Fibroblast of skin of left biceps (primary cell): ENCODE data around the gene ARHGEF9.
"Not testable (repeated sequence)": the region's sequence is repeated elsewhere in the genome, so short reads cannot be mapped to it uniquely, and the experiment has no call there.

Source experiments
- DNase-seq, 2 experiments: peaks; one replicate each; pipeline ENCODE4 v3.0.0-alpha.2; 2013; ENCODE audit warnings: low read depth in 2 of 2

The ARHGEF9 gene

DNA sequence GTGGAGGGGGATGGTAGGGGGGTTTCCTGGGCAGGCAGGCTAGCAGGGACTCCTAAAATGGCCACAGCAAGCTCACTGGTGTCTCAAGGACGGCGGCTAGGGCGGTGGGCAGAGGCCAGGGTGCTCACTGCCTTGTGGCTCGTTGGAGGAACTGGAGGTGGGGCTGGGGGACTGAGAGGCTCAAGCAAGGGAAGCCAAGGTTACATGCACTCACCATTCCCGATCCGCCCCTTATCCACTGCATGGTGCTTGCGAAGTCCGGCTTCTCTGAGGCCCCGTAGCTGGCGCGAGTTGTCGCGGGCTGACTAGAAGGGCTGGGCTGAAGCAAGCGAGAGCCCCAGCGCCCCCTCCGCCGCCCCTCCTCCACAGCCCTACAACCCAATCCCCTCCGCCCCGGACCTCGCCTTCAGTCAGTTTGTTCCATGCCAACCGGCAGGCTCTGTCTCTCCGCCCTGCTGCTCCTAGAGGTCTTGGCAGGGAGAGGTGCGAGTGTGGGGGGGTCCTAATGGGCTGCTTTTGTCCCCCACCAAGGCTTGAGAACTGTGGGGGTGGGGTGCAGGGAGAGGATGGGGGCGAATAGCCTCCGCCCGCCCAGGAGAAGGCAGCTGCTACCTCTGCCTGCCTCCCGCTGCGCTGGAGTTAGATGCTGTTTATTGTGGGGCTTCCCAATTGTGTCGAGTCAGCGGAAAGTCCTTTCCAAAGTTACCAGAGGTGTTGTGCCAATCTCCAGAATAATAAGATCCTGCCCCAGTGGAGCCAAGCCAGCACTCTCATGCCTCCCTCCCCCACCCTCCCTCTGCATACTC is at the start of gene ARHGEF9:
TSS of gene ARHGEF9 (minus strand) at position 313 of the 806 bp plus-strand sequence. CDS start at position 244, 69 bp downstream.
- DNase-seq: no peak

DNA sequence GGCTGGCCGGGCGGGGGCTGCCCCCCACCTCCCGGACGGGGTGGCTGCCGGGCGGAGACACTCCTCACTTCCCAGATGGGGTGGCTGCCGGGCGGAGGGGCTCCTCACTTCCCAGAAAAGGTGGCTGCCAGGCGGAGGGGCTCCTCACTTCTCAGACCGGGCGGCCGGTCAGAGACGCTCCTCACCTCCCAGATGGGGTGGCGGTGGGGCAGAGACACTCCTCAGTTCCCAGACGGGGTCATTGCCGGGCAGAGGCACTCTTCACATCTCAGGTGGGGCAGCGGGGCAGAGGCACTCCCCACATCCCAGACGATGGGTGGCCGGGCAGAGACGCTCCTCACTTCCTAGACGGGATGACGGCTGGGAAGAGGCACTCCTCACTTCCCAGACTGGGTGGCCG is 40.4 kb upstream of the ARHGEF9 start:
- DNase-seq: not testable (repeated sequence)

DNA sequence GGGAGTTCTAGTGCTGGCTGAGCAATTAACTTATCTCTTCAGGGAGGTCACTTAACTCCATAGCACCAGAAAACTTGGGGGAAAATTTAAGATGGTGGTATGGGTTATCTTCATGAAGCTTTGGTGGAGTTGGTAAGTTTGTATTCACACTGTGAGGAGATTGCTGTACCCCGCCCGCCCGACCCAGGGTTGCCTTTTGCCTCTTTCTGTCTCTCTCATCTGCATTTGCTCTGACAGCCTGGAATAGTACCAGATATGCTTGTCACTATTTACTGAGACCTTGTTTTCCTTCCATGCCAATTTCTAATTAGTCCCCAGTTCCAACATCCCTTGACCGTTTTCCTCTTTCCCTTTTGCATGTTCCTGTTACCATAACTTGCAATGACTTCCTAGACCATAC is 33.1 kb upstream of the ARHGEF9 start:
- no peak for DNase-seq

DNA sequence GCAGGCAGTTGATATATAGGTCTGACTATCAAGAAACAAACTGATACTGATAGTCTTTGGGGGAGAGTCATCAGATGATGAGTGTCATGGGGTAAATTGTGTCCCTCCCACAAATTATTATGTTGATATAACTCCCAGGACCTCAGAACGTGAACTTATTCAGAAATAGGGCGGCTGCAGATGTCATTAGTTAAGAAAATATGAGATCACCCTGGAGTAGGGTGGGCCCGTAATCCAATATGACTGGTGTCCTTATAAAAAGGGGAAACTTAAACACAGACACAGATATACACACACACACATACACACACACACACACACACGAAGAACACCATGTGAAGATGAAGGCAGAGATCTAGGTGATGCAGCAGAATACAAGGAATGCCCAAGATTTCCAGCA is 32.7 kb upstream of the ARHGEF9 start:
- DNase-seq: no peak

DNA sequence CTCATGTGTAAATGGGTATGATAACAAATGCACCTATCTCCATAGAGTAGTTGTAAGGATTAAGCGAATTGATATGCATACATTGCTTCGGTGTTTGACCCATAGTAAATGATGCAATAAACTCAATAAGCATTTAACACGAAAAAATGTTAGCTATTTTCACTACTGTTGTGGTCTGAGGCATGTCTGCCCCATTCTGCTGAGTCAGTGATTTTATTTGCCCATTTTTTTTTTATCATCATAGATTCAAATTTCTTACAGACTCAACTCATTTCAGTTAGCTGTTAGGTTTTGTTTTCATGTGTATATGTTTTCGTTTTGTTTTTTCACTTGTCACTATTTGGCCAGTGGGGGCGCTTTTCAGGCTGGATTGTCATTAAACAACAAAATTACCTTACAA is 27.8 kb upstream of the ARHGEF9 start:
- no peak for DNase-seq

DNA sequence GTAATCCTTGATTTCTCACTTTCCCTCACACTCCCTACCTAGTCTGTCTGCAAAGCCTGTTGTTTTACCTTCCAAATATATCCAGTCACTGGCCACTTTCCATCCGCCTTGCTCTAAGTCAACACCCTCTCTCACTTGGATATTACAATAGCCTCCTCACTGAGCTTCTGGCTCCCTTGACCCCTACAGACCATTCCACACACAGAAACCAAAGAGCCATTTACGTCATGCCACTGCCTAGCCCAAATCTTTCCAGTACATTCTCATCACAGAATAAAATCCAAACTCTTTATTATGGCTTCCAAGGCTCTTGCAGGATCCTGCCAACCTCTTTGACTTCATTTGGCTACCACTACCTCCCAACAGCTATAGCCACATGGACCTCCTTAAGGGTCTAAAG is 25.7 kb upstream of the ARHGEF9 start:
- no peak for DNase-seq

DNA sequence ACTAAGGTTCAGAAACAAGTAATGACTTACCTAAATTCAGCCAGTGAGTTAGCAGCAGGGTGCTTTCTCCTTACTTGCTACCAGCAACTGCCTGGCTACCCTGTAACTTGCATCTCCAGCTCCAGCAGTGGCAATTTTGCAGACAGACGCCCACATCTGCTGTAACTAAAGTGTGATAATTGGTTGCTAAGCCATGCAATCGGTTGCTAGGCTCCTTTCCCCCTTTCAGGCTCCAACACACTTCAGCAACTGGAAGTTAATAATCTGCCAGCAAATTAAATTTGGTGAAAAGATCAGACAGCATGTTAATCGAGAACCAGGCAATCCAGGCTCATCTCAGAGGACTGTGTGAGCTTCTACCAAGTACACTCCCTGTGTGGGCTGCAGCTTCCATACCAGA is 24.2 kb upstream of the ARHGEF9 start:
- no peak for DNase-seq

DNA sequence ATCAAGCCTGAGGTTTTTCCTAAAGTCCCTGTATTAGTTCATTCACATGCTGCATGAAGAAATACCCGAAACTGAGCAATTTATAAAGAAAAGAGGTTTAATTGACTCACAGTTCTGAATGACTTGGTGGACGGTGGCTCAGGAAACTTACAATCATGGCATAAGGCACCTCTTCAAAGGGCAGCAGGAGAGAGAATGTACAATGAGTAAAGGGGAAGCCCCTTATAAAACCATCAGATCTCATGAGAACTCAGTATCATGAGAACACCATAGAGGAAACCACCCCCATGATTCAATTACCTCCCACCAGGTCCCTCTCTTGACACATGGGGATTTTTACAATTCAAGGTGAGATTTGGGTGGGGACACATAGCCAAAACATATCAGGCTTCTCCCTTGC is 10.4 kb upstream of the ARHGEF9 start:
- not testable (repeated sequence) for DNase-seq

DNA sequence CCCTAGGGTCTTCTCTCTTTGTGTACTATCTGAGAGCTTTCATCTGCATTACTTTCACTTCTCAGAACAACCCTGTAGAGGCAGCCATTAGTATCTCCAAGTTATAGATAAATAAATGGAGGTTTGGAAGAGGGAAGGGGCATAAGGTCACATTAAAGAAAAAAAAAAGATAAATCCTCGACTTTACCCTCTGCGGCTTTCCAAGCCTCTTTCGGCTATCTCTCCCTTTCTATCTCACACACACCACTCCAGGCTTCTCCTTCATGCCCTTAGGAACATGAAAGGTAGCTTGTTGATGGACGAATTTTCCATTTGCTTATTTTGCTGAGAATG is 660 bp upstream of the ARHGEF9 start:
- no peak for DNase-seq

DNA sequence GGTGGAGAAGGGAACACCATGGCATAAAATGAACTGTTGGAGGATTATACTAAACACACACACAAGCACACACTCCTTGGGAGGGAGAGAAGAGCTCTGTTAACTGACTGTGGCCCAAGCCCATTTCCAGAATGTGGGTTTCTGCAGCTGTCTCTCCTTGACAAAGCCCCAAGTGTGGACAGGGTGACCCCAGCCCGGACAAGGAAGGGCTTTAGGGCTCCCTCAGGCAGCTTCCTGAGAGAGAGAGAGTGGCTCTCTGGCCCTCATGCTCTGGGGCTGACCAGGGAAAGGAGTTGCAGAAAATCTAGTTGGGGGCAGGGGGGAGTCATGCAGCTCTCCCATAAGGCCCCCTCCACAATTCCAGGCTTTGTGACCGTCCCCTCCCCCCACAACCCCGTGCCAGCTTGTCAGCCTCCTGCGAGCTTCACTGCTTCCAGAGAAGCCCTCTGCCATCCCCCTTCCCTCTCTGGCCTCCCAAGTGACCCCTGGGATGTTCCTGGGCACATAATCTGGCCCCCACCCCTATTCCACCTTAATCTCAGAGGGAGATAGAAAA is 590 bp downstream of the ARHGEF9 start:
- DNase-seq: no peak

DNA sequence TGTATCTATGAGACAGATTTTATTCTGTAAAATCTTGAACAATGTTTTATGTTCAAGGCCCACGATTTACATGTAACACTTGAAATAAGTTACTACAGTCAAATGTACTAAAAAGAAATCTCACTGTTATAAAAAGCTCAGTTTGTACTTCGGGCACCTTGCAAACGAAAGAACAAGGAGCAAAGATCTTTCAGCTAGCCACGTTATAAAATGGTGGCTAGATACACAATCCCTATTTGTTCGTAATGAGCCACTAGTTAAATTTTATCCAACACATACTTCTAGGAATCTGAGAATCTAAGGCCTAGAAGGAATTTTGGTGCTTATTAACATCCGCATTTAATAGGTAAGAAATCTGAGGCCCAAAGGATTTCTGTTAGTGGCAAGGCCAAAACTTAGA is 2.5 kb downstream of the ARHGEF9 start:
- no peak for DNase-seq

DNA sequence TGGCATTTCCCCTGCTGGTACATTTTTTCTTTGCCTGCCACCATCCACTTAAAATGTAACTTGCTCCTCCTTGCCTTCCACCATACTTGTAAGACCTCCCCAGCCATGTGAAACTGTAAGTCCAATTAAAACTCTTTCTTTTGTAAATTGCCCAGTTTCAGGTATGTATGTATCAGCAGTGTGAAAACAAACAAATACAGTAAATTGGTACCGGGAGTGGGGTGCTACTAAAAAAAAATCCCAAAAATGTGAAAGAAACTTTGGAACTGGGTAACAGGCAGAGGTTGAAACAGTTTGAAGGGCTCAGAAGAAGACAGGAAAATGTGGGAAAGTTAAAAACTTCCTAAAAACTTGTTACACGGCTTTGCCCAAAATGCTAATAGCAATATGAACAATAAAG is 16.3 kb downstream of the ARHGEF9 start:
- DNase-seq: no peak

DNA sequence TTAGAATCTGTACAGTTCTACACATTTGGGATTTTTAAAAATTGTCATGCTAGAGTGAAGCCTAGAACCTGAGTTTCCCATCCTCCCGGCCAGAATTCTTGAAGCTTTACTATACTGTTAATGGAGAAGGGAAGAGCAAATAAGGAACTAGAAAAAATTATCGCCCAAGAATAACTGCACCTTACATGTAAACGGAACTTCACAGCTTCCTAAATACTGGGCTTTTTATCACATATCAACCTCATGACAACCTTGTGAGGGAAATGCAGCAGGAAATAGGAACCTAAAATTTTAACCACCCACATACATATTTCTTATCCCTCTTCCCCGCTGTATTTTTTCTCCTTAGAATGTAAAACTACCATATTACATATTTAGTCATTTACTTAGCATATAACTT is 19.3 kb downstream of the ARHGEF9 start:
- DNase-seq: no peak

DNA sequence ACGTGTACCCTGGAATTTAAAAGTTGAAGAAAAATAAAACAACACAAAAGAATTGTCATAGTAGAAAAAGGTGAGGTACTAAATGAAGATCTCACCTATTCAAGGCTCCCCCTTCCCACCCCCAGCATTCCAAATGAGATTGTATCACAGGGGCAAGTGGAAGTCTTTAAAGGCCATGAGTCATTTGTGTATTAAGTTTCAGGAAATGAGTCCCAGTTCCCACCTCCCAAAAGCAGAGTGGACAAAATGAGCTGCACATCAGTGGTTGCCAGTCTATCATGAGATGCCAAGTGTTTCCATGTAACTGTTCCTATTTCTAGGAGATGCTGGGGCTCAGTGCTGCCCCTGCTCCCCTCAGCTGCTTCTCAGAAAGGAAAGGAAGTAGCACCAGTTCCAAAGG is 20.1 kb downstream of the ARHGEF9 start:
- no peak for DNase-seq

DNA sequence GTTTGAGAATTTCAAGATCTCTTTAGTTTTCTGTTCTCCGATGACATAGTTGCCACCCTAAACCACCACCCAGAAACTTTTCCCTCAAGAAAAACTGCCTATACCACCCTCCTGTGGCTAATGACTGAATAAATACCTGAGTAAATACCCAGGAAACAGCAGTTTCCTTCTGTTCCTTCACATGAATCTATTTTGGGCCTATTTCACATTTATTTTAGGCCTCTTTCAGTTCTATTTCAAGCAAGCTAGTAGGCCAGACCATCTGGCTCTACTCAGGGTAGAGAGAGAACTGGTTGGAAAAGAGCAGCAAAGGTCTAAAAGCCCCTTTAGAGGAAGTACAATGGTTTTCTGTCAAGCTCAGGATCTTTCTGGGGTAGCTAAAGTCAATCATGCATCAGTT is 23.4 kb downstream of the ARHGEF9 start:
- no peak for DNase-seq

DNA sequence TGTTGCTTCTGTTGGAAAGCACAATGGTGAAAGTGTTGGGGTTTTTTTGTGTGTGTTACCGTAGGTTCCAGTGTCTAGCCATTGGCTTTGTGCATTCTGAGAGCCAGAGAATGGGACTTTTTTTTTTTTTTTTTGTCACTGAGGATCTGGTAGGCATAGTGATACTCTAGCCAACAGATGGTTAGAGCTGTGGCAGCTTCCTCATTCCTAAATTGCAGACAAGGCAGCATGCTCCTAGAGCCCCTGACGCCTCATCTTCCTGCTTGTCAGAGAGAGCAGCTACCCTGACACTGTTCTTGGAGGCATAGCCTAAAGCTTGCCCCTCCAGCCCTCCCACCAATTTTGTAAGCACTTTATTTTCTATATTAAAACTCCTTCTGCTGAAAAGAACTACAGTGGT is 27.0 kb downstream of the ARHGEF9 start:
- DNase-seq: no peak

DNA sequence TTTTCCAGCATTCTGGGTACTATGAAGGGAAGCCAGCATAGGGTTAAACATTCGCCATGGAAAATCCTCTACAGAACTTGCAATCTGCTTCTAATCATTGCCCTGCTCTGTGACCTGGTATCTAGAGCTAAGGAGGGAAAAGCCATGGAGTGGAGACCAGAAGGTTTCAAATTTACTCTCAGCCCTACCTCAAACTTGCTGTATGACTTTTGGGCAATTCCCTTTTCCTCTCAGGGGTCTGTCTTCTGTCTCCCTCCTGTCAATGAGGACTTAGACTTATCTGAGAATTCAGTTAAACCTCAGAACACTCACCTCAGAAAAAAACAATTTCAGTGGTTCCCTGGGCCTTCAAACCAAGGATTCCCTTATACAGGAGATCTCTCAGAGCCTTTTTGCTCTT is 29.1 kb downstream of the ARHGEF9 start:
- no peak for DNase-seq

DNA sequence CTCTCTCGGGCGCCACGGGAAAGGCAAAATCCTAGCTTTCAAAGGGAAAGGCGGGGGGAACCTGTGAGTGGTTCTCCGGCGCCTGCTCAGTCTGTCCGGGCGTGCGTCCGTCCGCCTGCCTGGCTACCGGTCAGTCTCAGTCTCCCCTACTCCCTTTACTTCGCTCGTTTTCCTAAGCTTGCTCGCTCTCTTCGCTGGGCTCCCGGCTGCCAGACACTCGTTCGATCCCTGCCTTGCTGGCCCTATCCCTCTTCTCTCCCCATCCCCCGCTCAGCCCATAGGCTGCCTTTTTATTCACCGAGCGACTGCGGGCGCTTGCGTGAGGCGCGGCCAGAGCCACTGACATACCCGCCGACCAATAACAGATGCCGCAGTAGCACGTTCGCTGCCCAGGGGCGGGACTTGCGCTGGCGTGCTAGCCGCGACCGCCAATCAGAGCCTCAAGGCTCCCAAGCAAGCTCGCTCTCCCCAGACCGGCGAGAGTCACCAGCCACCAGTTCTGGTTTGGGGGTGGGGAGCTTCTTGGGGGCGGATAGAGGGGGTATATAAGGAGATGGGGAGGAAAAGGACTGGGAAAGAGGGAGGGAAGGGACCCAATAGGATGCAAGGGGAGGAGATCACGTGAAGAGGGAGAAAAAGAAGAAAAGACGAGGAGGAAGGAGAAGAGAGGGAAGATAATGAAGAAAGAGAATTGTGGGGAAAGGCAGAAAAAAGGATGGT is 30.0 kb downstream of the ARHGEF9 start:
- peak; percentile 82 to 88 for DNase-seq

DNA sequence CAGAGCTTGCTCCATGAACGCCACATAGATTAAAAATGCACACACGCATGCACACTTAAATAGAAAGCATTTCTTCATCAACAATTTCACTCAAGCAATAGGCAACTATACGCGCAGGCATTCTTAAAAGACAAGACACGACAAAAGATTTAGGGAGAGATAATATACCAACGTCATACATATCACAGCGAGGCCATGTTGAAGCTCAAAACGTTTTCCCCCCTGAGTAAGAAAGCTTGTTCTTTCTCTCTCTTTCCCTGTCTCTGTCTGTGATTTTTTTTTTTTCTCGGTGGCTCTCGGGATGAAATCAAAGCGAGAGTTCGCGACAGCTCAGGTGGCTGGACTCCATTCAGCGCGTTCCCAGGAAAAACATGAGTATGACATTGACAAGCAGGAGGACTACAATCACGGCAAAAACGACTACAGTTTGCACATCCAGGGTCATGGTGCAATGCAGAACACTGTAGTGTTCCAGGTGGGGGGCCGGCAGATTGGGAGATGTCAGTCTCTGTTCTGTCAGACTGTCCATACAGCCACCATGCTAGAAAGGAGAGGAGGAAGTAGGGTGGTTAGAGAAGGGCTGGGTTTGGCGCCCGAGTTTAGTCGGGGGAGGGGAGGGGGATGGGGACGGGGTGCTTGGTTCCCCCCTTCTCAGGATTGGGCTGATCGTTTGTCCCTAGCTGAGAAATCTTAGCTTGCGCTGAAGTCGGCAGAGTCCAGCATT is 30.7 kb downstream of the ARHGEF9 start:
- DNase-seq: no peak

DNA sequence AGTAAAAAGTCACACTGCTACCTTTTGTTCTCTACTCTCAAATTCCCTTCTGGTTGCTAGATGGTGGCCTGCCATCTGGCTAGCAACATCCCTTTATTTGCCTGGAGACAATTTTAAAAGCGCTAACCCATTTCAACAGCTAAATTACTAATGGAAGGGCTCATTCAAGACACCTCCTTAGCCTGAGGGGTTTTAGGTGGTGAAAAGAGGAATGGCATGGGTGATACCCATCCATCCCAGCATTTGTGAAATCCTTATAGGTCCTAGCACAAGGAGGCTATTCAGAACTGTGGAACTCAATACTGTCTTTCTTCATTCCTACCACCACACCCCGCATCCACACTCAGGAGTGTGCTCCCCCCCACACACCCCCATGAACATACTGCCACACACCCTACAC is 33.5 kb downstream of the ARHGEF9 start:
- no peak for DNase-seq

DNA sequence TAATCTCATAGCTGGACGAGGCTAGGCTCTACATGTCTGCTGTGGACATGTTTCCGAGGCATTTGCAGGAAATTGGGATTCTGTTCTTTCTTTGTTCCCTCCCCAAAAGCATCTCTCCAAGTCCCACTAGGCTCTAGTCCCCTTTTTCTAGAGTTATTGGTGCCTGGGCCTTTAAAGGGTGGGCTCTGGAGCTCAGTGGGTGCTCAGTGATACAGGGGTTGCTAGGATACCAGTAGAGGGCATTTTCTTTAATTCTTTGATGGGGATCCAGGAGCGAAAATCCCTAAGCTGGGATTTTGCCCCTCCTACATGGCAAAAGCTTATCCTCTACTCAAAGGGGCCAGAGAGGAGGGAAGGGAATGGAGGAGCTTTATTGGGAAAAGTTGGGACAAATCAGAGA is 34.2 kb downstream of the ARHGEF9 start:
- DNase-seq: no peak

DNA sequence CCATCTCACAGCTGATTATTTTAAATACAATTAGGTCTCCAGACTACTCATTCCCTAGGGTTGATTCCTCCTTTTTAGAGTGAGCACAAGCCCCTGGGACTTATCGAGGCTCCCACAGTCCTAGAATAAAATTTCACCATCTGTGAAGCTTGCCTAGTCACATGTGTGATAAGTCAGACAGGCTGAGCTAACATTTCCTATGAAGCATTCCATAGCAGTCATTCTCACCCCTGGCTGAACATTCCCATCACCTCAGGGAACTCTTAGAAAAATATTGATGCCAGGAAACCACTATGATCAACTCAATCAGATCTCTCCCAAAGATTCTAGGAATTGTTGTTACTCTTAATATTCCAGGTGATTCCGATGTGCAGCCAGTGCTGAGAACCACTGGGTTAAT is 37.7 kb downstream of the ARHGEF9 start:
- peak; percentile 13 to 15 for DNase-seq

DNA sequence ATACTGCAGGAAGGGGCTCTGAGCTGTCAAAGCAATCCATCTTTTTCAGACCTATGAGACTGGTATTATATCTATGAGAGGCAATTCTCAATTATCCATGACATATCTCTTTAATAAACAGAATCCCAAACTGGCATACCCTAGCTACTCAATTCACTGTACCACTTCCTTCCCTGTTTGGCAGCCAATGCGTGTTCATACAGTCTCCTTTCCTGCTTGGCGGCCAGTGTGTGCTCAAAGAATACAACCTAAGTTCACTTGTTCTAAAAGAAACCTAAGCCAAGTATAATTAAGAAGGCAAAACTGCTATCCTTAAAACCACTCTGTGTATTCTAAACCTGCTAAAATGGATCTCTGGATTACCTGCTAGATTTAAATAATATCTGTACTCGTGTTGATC is 38.3 kb downstream of the ARHGEF9 start:
- DNase-seq: no peak
